C4-2B (cell line): Measurements from ENCODE around the gene TMEFF2.

Experiments used
- H3K27ac ChIP-seq: fragments of 450-650 bp; 2 replicates; pipeline ENCODE4 v1.5.1; 2017
- CTCF ChIP-seq: fragments of 450-650 bp; conservative IDR thresholded peaks from 2 replicates; pipeline ENCODE4 v1.5.1; 2017; ENCODE audit warnings: mild to moderate bottlenecking
- ZFX ChIP-seq: fragments of 450-650 bp; IDR thresholded peaks from 2 replicates; pipeline ENCODE4 v1.6.1; 2017

TMEFF2 gene

GRCh38 chr2:191942739-191943103 lies 252.0 kb downstream of the TMEFF2 start:
- H3K27ac ChIP-seq: no peak overlapping the region
- TF ChIP-seq ZFX (no peak), CTCF (no peak)

- no peak overlapping the region for H3K27ac ChIP-seq
- TF ChIP-seq ZFX (no peak), CTCF (no peak)
Observed at GRCh38 chr2:191942090-191942738, 252.5 kb downstream of the TMEFF2 start.

GRCh38 chr2:191941376-191941929 lies 253.3 kb downstream of the TMEFF2 start:
- no peak overlapping the region for H3K27ac ChIP-seq
- TF ChIP-seq CTCF: no peak
- no peak for TF ChIP-seq ZFX

GRCh38 chr2:191938779-191939178 lies 256.0 kb downstream of the TMEFF2 start:
- TF ChIP-seq CTCF: no peak
- no peak for TF ChIP-seq ZFX
- H3K27ac ChIP-seq: no peak overlapping the region

GRCh38 chr2:191936882-191937405 lies 257.8 kb downstream of the TMEFF2 start:
- TF ChIP-seq ZFX (no peak), CTCF (no peak)
- no peak overlapping the region for H3K27ac ChIP-seq

GRCh38 chr2:191935247-191935646 lies 259.5 kb downstream of the TMEFF2 start:
- TF ChIP-seq CTCF (no peak), ZFX (no peak)
- no peak overlapping the region for H3K27ac ChIP-seq

GRCh38 chr2:191933307-191934105 lies 261.2 kb downstream of the TMEFF2 start:
- no peak overlapping the region for H3K27ac ChIP-seq
- TF ChIP-seq CTCF (no peak), ZFX (no peak)
